CD4-positive, alpha-beta memory T cell (primary cell): ENCODE measurements around the gene TEX13D. TPM values are rescaled to one million over a fixed set of nuclear protein-coding genes. Genes with fewer than 3 reads are reported as not detected.
A peak's percentile ranks its signal among the peaks of the same experiment; 100 is the strongest.

Experiments used
- CTCF ChIA-PET: fragments of 350-600 bp; sonication (Branson Sonifier 250); formaldehyde crosslinking; loops from one replicate; lab custom pipeline; 2021; ENCODE audit warnings: inconsistent platforms; ENCODE audit not compliant: partially characterized antibody; lab: Charles Lee
- POLR2A ChIA-PET: fragments of 350-600 bp; sonication (Branson Sonifier 250); formaldehyde crosslinking; loops from one replicate; lab custom pipeline; 2021; ENCODE audit not compliant: partially characterized antibody; lab: Charles Lee
- DNase-seq, 5 donors: peaks; one replicate each; pipeline versions ENCODE4 v3.0.0 to v3.0.0-alpha.2; 2020 to 2022; ENCODE audit warnings: mixed read lengths in 1 of 5
- H3K27ac ChIP-seq: one replicate; pipeline ENCODE4 v1.7.0; 2013; ENCODE audit warnings: low read depth, low read length
- H3K27me3 ChIP-seq: 2 replicates; pipeline ENCODE4 v1.7.0; 2013; ENCODE audit warnings: mild to moderate bottlenecking, low read length, moderate library complexity; ENCODE audit not compliant: insufficient read depth
- H3K36me3 ChIP-seq: 2 replicates; pipeline ENCODE4 v1.7.0; 2013; ENCODE audit warnings: mild to moderate bottlenecking, low read length, moderate library complexity; ENCODE audit not compliant: insufficient read depth
- H3K4me1 ChIP-seq: 2 replicates; pipeline ENCODE4 v1.7.0; 2013; ENCODE audit warnings: mild to moderate bottlenecking, low read length, moderate library complexity; ENCODE audit not compliant: insufficient read depth
- H3K4me3 ChIP-seq, 2 donors: one replicate each; pipeline ENCODE4 v1.7.0; 2013; ENCODE audit warnings: low read length in 2 of 2, mild to moderate bottlenecking in 1 of 2
- H3K9me3 ChIP-seq, 2 donors: one replicate each; pipeline ENCODE4 v1.7.0; 2013; ENCODE audit warnings: low read length in 2 of 2, control low read depth in 1 of 2; ENCODE audit not compliant: control insufficient read depth in 1 of 2
- H3K27ac Mint-ChIP-seq, 7 donors: one replicate each; pipeline ENCODE4 v1.8.0; 2020 to 2021; ENCODE audit warnings: mixed read lengths in 7 of 7, mild to moderate bottlenecking in 6 of 7, inconsistent platforms in 3 of 7, moderate library complexity in 3 of 7
- H3K27me3 Mint-ChIP-seq, 2 donors: one replicate each; pipeline ENCODE4 v1.8.0; 2020 to 2021; ENCODE audit warnings: mixed read lengths in 2 of 2
- H3K36me3 Mint-ChIP-seq, 2 donors: one replicate each; pipeline ENCODE4 v1.8.0; 2020 to 2021; ENCODE audit warnings: mixed read lengths in 2 of 2, inconsistent platforms in 1 of 2, mild to moderate bottlenecking in 1 of 2
- H3K4me1 Mint-ChIP-seq, 4 donors: one replicate each; pipeline ENCODE4 v1.8.0; 2020 to 2021; ENCODE audit warnings: mixed read lengths in 4 of 4, mild to moderate bottlenecking in 1 of 4
- H3K4me3 Mint-ChIP-seq, 8 donors: one replicate each; pipeline ENCODE4 v1.8.0; 2020 to 2021; ENCODE audit warnings: mixed read lengths in 8 of 8, mild to moderate bottlenecking in 7 of 8, moderate library complexity in 6 of 8, inconsistent platforms in 3 of 8
- H3K9me3 Mint-ChIP-seq, 8 donors: one replicate each; pipeline ENCODE4 v1.8.0; 2020 to 2021; ENCODE audit warnings: mixed read lengths in 8 of 8, mild to moderate bottlenecking in 5 of 8, inconsistent platforms in 3 of 8, moderate library complexity in 1 of 8
- intact Hi-C: fragments of 100-400 bp; cut with micrococcal nuclease; formaldehyde crosslinking; loops from one replicate; pipeline ENCODE4 v1.15.1; 2023
- polyA plus RNA-seq, 2 donors: library from polyadenylated mRNA; unstranded; fragments of 300-500 nt; fragmentation: Illumina TruSeq; gene quantifications; one replicate each; pipeline ENCODE4 v1.2.3, GENCODE V29; 2021
- total RNA-seq, 2 experiments: library from RNA; stranded (reverse); gene quantifications; one replicate each; pipeline ENCODE4 v1.2.3, GENCODE V29; 2021

The TEX13D gene
- total and polyA plus RNA-seq, 4 experiments from 2014 or later = not detected

- Histone ChIP-seq H3K4me3 (peak overlapping the region; percentile 49 to 65), H3K27me3 (no peaks in the 10 kb centered on the region), H3K9me3 (no peaks in the 10 kb centered on the region), H3K4me1 (peaks cover 42% of the 10 kb centered on the region), H3K27ac (peak overlapping the region; percentile 52), H3K36me3 (no peaks in the 10 kb centered on the region)
- Mint-ChIP-seq H3K4me1 (peaks cover 22 to 55% (median 33%) of the 10 kb centered on the region in 4 donors), H3K27ac (peak overlapping the region; percentile 85 to 98 (median 91)), H3K36me3 (peaks cover 0 to 15% of the 10 kb centered on the region in 2 donors), H3K9me3 (peaks cover 0 to 1% (median 0%) of the 10 kb centered on the region in 8 donors), H3K27me3 (no peaks in the 10 kb centered on the region), H3K4me3 (peak overlapping the region; percentile 92 to 98 (median 96))
- POLR2A ChIA-PET = interaction anchor here (1.0 to 6.2 kb wide), 10 partner anchors 8 to 389 kb away, joined by 3 to 77 read pairs (median 8); no protein-coding TSS in a partner anchor
- intact Hi-C loops = loop anchor here (5.0 kb wide), 3 partner anchors 46 to 386 kb away; partner anchors contain the start of gene STAG2
- no peak for DNase-seq
- CTCF ChIA-PET = interaction anchor here (1.0 to 3.4 kb wide), 3 partner anchors 14 to 137 kb away, joined by 3 to 19 read pairs (median 3); no protein-coding TSS in a partner anchor
Observed at GRCh38 chrX:124348182-124348581, 15.7 kb downstream of the TEX13D start.

- Histone ChIP-seq H3K36me3 (no peaks in the 10 kb centered on the region), H3K27ac (peak overlapping the region; percentile 52), H3K4me3 (peak overlapping the region; percentile 49 to 52), H3K9me3 (no peaks in the 10 kb centered on the region), H3K4me1 (peaks cover 42% of the 10 kb centered on the region), H3K27me3 (no peaks in the 10 kb centered on the region)
- H3K4me3 Mint-ChIP-seq = peak overlapping the region; percentile 92 to 98 (median 96)
- ChIA-PET CTCF (interaction anchor here (1.5 to 3.4 kb wide), 2 partner anchors 9 to 132 kb away, joined by 3 to 19 read pairs; no protein-coding TSS in a partner anchor), POLR2A (interaction anchor here (1.2 to 6.2 kb wide), 4 partner anchors 9 to 132 kb away, joined by 3 to 77 read pairs (median 10); no protein-coding TSS in a partner anchor)
- intact Hi-C loops = loop anchor here (1.0 to 5.0 kb wide), 4 partner anchors 10 to 387 kb away; partner anchors contain the start of gene STAG2
- H3K4me1 Mint-ChIP-seq = peaks cover 20 to 55% (median 34%) of the 10 kb centered on the region in 4 donors
- no peaks in the 10 kb centered on the region for H3K27me3 Mint-ChIP-seq
- peaks cover 0 to 15% of the 10 kb centered on the region in 2 donors for H3K36me3 Mint-ChIP-seq
- no peak for DNase-seq
- H3K9me3 Mint-ChIP-seq = peaks cover 0 to 1% (median 0%) of the 10 kb centered on the region in 8 donors
- H3K27ac Mint-ChIP-seq = peak overlapping the region; percentile 54 to 98 (median 89)
Observed at GRCh38 chrX:124348885-124349453, 16.5 kb downstream of the TEX13D start.

GRCh38 chrX:124354648-124355047 is 22.2 kb downstream of the TEX13D start:
- Histone ChIP-seq H3K9me3 (no peaks in the 10 kb centered on the region), H3K4me1 (peaks cover 65% of the 10 kb centered on the region), H3K27ac (no peak overlapping the region), H3K27me3 (no peaks in the 10 kb centered on the region), H3K4me3 (no peak overlapping the region), H3K36me3 (no peaks in the 10 kb centered on the region)
- Mint-ChIP-seq H3K4me1 (peaks cover 41 to 69% (median 55%) of the 10 kb centered on the region in 4 donors), H3K27ac (peak overlapping the region in 5 of 7 donors; percentile 14 to 72 (median 39)), H3K4me3 (peak overlapping the region; percentile 38 to 82 (median 51)), H3K36me3 (peaks cover 0 to 16% of the 10 kb centered on the region in 2 donors), H3K27me3 (no peaks in the 10 kb centered on the region), H3K9me3 (peaks cover 0 to 1% (median 0%) of the 10 kb centered on the region in 8 donors)
- ChIA-PET POLR2A (interaction anchor here (1.0 to 2.0 kb wide), 3 partner anchors 8 to 16 kb away, joined by 3 to 9 read pairs (median 5); partner anchors contain the start of gene SH2D1A), CTCF (interaction anchor here (1.1 to 1.2 kb wide), 2 partner anchors 10 to 116 kb away, joined by 3 to 5 read pairs; no protein-coding TSS in a partner anchor)
- DNase-seq = no peak
- intact Hi-C loops = no loop called here

- intact Hi-C loops = loop anchor here (1.0 kb wide), 1 partner anchor 10 kb away; no protein-coding TSS in a partner anchor
- Histone ChIP-seq H3K4me1 (peaks cover 79% of the 10 kb centered on the region), H3K4me3 (no peak overlapping the region), H3K27ac (peak overlapping the region; percentile 43), H3K36me3 (no peaks in the 10 kb centered on the region), H3K27me3 (no peaks in the 10 kb centered on the region), H3K9me3 (no peaks in the 10 kb centered on the region)
- POLR2A ChIA-PET = interaction anchor here (1.0 to 2.9 kb wide), 3 partner anchors 12 to 141 kb away, joined by 3 to 19 read pairs (median 7); partner anchors contain the start of gene SH2D1A
- no peaks in the 10 kb centered on the region for H3K27me3 Mint-ChIP-seq
- H3K4me3 Mint-ChIP-seq = peak overlapping the region in 7 of 8 donors; percentile 25 to 87 (median 51)
- H3K9me3 Mint-ChIP-seq = no peaks in the 10 kb centered on the region
- peak; percentile 19 to 46 (median 35) for DNase-seq
- H3K36me3 Mint-ChIP-seq = peaks cover 0 to 25% of the 10 kb centered on the region in 2 donors
- CTCF ChIA-PET = interaction anchor here (0.6 kb wide), 1 partner anchor 19 kb away, joined by 3 read pairs; no protein-coding TSS in a partner anchor
- H3K27ac Mint-ChIP-seq = peak overlapping the region; percentile 10 to 92 (median 79)
- H3K4me1 Mint-ChIP-seq = peaks cover 47 to 66% (median 58%) of the 10 kb centered on the region in 4 donors
Observed at GRCh38 chrX:124358800-124359383, 26.4 kb downstream of the TEX13D start.

GRCh38 chrX:124362072-124362471 is 29.6 kb downstream of the TEX13D start:
- Mint-ChIP-seq H3K27ac (peak overlapping the region in 1 of 7 donors; percentile 72), H3K27me3 (no peaks in the 10 kb centered on the region), H3K4me3 (peak overlapping the region in 3 of 8 donors; percentile 0 to 61 (median 35)), H3K4me1 (peaks cover 38 to 51% (median 42%) of the 10 kb centered on the region in 4 donors), H3K36me3 (peaks cover 0 to 25% of the 10 kb centered on the region in 2 donors), H3K9me3 (no peaks in the 10 kb centered on the region)
- Histone ChIP-seq H3K27me3 (no peaks in the 10 kb centered on the region), H3K36me3 (no peaks in the 10 kb centered on the region), H3K4me1 (peaks cover 57% of the 10 kb centered on the region), H3K4me3 (no peak overlapping the region), H3K9me3 (no peaks in the 10 kb centered on the region), H3K27ac (peak overlapping the region; percentile 6)
- intact Hi-C loops = loop anchor here (2.0 kb wide), 1 partner anchor 15 kb away; the partner anchor contains the start of gene SH2D1A
- DNase-seq = peak in 1 of 5 donors; percentile 42
- POLR2A ChIA-PET = interaction anchor here (0.6 to 1.7 kb wide), 3 partner anchors 10 to 34 kb away, joined by 3 to 13 read pairs (median 4); partner anchors contain the start of gene SH2D1A
- CTCF ChIA-PET = interaction anchor here (1.2 kb wide), 1 partner anchor 14 kb away, joined by 3 read pairs; no protein-coding TSS in a partner anchor

- H3K27me3 Mint-ChIP-seq = no peaks in the 10 kb centered on the region
- Histone ChIP-seq H3K9me3 (no peaks in the 10 kb centered on the region), H3K27ac (no peak overlapping the region), H3K36me3 (peaks cover 1% of the 10 kb centered on the region), H3K27me3 (no peaks in the 10 kb centered on the region), H3K4me3 (no peak overlapping the region), H3K4me1 (peaks cover 50% of the 10 kb centered on the region)
- H3K9me3 Mint-ChIP-seq = no peaks in the 10 kb centered on the region
- H3K27ac Mint-ChIP-seq = peak overlapping the region in 5 of 7 donors; percentile 4 to 72 (median 26)
- DNase-seq = no peak
- POLR2A ChIA-PET = interaction anchor here (0.6 to 1.8 kb wide), 4 partner anchors 11 to 145 kb away, joined by 3 to 13 read pairs (median 4); partner anchors contain the start of gene SH2D1A
- H3K36me3 Mint-ChIP-seq = peaks cover 0 to 28% of the 10 kb centered on the region in 2 donors
- peaks cover 37 to 50% (median 41%) of the 10 kb centered on the region in 4 donors for H3K4me1 Mint-ChIP-seq
- H3K4me3 Mint-ChIP-seq = peak overlapping the region in 3 of 8 donors; percentile 0 to 61 (median 47)
- intact Hi-C loops = loop anchor here (2.0 kb wide), 1 partner anchor 16 kb away; the partner anchor contains the start of gene SH2D1A
- CTCF ChIA-PET = interaction anchor here (1.2 to 2.1 kb wide), 2 partner anchors 10 to 15 kb away, joined by 3 to 6 read pairs; no protein-coding TSS in a partner anchor
Observed at GRCh38 chrX:124362761-124363160, 30.3 kb downstream of the TEX13D start.
